ENCODE measurements around the gene METAP1D.

Gene METAP1D

DNA sequence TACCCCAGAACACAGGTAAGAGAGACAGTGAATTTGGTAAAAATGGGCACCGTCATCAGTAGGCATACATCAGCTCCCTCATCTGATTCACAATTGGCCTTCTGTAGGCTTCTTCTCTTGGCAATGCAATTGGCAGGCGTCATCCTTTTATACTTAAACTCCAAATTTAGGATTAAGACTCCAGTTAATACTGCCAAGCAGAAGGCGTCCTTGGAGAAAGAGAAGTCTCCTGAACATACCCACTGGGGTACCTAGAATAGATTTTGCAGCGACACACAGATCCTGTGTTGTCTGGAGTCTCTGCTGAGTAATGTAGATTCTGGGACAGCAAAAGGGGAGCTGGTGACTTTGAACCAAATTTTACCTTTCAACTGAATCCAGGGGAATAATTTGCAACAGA, 592 bp upstream of the METAP1D start:
- DNase-seq, result no peak

DNA sequence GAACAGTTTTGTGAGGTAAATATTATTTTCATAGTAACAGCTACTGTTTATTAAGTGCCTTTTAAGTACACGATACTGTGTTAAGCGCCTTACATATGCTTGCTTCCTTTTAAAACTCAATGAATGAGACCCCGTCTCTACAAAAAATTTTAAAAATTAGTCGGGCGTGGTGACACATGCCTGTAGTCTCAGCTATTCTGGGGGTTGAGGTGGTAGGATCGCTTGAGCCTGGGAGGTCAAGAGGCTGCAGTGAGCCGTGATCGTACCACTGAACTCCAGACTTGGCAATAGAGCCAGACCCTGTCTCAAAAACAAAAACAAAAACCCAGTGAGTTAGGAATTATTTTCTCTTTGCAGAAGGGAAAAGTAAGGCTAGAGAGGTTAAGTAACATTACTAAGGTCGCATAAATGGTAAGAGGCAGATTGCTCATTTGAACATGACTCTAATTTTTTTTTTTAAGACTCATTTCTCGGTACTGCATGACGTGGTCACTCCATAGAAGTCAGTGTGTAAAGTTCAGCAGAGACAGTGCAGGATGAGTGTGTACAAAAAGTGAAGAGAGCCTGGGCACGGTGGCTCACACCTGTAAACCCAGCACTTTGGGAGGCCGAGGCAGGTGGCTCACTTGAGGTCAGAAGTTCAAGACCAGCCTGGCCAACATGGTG, 1.1 kb downstream of the METAP1D start:
- DNase-seq, result no peak

DNA sequence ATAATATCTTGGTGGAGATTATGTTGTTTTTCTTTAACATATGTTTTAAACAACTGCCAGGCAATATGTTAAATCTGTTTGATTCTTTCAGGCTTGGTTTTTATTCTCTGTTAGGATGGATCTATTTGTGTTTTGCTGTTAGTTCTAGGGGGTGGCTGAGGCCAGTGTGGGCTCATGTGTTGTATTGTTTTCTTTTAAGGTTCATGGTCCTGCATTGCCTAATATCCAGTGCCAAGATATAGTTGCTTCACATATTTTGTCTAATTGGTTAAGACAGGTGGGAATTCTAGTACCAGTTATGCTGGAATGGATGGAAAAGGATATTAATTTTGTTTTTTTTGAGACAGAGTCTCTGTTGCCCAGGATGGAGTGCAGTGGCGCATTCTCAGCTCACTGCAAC, 7.6 kb downstream of the METAP1D start:
- no peak for DNase-seq

DNA sequence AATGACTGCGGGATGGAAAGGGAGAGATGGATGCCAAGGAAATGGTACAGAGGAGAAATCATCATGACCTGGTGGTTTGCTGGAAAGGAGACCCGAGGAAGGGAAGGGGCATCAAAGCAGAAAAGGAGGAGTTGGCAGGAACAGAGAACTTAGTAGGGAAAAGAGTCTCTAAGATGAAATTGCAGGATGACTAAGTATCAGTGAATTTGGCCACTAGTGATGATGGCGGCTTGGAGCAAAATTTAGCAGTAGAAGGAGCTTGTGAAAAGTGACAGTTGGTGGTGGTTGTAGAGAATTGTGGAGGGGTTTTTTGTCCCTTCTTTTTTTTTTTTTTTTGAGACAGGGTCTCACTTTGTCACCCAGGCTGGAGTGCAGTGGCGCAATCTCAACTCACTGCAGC, 10.1 kb downstream of the METAP1D start:
- DNase-seq, result no peak

DNA sequence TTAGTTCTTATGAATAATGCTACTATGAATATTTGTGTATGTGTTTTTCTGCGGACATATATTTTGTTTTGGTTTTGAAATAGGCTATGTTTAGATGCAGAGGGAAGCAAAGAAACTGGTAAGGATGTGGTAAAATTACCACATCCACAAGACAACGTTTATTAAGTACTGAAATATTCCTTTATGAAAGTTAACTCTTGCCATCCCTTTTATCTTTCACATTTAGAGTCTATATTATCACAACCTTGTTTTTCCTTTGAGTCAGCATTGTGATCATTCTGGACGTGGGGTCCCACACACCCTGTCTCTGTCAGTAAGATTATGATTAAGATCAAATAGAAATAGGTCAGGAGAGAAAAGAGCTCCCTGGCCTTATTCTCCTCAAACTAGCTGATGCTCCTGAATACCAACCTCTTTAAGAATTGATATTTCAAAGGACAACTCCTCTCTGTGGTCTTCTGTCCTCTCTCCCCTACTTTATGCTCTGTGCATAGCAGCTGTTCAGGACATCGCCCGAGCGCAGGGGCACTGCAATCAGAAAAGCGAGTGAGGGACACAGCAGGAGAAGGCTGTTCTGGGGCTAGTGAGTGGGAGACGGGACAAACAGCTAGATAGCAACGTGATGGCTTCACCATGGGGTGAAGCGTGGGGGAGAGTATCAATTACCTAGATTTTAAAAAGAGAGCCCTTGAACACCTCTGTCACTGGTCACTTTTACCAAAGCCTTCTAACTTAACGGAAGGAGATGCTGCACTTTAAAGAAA, 12.2 kb downstream of the METAP1D start:
- DNase-seq, result no peak

DNA sequence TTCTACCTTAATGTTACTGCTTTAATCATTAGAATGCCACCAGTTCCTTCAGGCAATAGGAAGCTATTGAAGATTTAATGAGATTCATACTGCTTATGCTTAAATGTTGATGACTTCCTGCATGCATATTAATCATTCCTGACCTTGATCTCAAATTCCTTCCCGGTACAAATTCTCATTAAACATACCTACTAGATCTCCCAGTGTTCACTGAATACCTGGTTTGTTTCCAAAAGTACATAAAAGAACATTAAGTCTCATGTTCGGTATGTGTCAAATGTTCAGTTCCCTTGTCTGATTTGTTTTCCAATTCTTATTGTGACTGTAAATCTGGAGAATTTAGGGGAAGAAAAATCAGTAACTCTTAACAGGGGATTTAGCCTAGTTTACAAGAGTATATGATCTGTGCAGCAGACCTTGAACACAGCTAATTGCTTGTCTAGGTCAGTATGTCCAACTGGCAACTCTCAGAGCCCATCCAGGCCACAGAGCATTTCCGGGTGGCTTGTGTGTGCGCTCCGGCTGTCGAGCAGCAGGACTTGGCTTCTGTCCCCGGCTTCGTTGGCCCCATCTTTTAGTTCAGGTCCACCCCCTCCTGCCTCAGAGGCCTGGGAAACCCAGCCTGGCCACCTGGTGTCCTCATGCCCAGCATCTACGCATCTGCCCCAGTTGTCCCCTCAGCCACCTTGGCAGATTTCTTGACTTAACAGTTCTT, 13.1 kb downstream of the METAP1D start:
- DNase-seq, result no peak

DNA sequence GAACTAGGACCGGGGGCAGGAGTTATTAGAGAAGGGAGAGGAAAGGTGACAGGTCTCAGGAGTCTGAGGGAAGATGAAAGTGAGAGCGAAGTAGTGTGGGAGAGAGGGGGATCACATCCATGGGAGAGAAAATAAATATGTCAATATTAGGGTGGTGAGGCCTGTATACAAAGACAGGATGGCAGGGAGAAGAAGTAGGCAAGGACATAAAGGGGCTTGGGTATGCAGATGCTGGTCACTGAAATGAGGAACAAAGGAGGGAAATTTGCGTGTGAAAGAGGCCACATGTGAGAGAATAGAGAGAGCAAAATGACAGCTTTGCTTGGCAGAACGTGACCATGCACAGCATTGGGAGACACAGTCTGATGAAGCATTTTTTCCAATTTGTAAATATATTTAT, 13.6 kb downstream of the METAP1D start:
- DNase-seq, result no peak

DNA sequence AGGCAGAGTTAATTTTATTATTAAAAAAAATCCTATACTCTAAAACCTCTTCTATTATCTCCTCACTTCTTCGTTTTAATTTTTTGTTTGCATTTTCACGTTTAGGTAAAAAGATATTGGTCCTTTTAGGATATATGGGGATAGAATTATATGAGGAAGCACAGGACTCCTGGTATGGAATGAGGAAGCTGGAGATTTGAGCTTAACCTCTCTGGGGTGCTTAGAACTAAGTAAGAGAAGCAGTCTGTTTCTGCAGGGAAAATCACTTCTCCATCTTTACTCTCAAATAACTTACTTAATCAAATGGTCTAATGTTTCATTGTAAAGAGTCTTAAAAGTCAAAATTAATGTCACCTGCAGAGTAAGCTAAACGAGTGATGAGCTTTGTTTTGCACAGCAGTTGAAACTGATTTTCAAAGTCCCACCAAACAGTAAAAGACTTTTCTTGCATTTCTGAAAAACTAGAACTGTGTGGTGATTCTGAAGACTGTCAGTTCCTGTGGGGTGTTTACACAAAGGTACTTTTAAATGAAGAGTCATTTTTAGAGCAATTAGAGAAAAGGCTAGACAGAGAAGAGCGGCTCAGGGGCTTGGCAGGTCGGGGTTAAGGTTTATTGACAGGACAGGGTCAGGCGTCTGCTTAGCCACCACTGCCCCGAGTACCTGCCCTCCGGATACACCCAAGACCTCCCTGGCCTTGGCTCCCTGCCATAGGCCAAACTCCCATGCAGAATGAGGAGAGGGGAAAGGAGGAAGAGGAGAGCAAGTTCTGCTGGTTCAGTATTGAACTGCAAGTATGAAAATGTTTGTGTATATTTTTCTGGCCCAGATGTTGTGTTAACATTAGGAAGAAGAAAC, 21.6 kb downstream of the METAP1D start:
- no peak for DNase-seq

DNA sequence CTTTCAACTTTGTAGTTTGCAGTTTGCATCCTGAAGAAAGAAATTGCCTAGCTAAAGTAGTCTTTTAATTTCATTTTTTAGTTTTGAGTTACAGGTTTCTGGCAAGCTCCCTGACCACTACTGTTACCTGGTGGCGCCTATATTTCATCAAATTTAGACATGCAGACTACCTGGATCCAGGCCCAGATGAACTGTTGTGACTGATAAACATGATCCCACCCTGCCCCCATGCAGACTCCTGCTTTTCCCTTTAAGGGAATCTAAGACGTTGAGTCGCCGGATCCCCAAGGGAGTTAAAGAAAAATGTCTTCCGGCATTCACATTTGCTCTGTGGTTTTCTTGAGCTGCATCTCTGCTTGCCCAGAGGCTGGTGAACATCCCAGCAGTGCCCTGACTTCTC, 22.2 kb downstream of the METAP1D start:
- DNase-seq, result no peak

DNA sequence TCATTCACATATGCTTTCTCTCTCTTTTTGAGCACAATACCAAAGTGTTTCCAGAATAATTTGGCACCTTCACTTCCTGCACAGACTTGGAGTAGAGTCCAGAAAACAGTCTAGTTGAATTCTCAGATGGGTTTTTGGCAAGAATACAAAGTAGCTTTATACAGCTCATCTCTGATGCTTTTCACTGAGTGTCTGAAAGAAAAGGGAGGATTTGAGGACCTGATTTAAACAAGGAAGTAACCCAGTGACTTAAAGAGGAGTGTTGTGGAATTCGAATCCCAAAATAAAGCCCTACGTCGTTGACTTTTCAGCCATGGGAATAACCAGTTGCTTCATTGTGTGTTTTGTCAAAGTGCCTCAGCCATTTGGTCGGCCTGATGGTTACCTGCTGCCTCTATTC, 31.8 kb downstream of the METAP1D start:
- no peak for DNase-seq

DNA sequence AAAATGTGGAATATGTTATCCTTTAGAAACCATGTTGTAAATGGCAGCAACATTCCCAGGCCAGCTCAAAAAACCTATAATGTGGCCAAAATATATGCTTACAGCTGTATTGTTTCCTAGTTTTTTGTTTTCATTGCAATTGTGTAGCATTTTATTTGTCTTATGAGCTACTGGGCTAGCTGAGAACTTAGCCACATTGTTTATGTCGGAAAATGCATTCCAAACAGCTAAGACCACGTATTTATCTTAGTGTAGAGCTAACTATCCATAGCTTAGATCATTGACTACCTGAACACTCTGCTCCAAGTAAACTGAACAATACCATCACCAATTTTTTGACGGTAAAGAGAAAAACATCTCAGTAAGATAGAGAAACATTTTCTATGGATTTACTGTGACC, 38.4 kb downstream of the METAP1D start:
- no peak for DNase-seq

DNA sequence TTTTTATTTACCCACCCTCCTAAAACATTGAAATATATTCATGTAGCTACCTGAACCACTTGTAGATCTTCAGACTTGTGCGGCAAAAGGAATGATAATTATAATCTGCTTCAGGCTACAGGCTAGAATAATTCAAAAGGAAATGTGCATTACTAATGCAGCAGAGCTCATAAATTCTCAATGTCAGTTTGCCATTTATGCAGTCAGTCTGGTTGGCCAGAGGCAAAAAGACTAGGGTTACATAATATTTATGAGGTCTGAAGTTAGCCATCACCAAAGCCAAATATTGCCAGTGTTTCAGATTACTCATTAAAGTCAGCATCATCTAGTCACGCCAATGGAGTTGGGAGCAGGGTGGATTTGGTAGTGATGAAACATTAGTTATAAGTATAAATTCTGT, 38.9 kb downstream of the METAP1D start:
- no peak for DNase-seq

DNA sequence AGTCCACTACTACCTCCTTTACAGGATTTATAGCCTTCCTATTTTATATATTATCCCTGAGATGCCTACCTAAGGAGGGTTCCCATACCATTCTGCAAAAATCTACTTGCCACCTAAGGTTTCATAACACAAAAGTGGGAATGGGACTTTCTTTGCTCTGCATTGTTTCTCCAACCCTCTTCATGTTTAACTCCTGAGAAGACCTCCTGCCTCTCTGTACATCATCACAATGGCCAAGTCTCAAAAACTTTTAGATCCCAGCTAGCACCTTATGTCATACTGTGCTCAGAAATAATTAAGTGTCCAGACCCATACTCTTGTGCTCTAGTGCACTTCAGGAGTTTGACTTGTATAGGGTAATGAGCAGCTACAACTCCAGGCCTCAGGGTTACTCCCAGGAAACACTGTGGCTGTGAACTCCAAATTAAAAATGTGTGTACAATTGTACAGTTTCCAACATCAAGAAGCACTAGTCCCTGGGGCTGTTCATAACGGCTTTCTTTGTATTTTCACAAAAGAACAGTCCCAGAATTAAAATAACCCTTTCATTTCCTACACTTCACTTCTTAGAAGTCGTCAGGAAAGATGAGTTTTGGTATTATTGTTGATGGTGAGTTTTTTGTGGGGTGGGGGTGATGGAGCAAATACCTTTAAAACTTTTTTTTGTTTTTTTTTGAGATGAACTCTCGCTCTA, 39.4 kb downstream of the METAP1D start:
- DNase-seq, result no peak

DNA sequence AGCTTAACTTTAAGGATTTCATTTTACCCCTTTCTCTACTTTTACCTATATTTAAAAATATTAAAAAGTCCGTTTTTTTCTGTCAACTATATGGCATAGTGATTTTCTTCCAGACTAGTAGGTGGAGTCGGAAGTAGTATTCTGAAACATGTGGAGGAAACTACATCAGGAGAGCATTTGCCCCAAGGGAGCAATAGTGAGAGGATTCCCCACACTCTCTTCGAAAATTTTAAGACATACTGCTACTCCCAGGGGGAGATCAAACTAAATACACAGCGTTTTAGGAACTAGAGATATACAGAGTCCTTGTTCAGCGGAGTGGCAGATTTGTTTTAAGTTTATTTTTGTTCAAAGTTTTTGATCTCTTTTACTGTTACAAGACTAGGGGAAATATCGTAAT, 40.6 kb downstream of the METAP1D start:
- DNase-seq, result no peak

DNA sequence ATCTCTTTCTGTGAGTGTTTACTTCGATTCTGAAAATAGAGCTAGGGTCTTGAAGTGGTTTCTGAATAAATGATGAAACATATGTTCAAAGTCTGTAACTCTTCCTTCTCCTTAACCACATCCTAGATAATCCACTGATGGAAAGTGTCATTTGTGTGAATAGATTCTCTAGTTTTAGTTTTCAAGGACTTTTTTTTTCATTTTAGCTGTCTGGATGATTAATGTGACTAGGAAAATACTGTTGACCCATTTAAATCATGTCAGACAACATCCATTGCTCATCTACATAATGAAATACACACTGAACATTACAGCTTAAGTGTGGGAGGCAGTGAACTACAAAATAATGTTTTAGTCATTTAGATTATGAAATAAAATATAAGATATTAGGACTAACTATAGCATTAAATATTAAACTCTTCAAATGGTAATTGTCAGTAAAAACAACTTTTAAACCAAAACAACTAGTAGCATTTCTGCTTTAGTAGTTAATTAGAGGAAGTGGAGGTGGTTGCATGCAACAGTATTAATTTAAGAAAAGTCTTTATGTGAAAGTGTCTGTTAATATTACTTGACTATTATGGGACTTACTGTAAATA, 46.4 kb downstream of the METAP1D start:
- no peak for DNase-seq

DNA sequence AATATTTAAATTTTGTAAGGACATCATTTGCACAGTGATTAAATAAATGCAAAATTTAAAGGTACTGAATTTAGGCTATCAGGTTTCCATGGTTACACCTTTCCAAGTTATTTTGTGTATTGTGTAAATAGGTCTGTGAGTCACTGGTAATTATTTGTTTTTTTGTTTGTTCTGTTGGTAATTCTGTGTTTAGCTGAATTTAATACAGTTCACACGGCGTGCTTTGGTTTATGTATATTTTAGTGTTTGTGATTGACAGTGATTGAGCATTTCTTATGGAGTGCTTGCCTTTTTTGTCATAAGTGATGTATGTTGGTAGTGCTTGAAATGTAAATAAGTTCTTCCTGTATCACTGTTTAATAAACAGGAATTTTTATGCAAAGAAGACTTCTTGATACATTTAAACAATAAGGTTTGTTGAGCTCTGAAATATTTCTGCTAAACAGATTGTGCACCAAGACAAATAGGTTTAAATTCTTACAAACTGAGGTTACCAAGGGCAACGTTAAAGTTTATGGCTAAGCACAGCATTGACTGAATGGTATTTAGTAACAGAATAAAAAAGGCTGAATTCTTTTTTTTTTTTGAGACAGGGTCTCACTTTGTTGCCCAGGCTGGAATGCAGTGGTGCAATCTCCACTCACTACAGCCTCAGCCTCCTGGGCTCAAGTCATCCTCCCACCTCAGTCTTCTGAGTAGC, 47.3 kb downstream of the METAP1D start:
- no peak for DNase-seq

DNA sequence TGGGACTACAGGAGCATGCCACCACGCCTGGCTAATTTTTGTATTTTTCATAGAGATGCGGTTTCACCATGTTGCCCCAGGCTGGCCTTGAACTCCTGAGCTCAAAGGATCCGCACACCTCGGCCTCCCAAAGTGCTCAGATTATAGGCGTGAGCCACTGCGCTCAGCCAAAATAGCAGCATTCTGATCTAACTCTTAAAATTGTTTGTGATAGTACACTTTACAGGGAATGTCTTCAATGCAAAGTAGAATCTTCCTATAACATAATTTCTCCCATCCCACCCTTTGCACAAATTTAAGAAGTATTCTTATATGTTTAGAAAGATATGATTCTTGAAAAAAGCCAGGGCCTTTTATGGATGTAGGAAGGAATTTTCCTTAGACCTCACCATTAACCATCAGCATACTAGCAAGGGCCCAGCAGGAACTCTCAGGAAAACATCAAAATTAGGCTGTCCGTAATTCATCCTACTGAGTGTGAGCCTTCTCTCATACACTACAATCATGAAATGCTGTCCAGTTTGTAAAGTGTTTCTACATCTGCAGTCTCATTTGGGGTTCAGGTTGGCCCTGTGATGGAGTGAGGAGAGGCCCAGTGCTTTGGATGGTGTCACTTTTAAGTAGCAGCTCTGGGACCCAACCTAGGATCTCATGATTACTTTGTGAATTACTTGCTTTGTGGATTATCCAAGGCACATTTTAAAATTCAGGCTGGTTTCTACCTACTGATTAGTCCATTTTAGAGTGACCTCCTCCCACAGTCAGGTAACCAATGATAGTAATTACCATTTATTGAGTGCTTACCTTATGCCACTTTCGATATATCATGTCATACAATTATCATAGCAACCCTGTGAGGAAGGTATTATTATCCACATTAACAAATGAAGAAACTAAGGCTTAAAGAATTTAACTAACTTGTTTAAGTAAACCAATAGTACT, 48.1 kb downstream of the METAP1D start:
- DNase-seq, result no peak

DNA sequence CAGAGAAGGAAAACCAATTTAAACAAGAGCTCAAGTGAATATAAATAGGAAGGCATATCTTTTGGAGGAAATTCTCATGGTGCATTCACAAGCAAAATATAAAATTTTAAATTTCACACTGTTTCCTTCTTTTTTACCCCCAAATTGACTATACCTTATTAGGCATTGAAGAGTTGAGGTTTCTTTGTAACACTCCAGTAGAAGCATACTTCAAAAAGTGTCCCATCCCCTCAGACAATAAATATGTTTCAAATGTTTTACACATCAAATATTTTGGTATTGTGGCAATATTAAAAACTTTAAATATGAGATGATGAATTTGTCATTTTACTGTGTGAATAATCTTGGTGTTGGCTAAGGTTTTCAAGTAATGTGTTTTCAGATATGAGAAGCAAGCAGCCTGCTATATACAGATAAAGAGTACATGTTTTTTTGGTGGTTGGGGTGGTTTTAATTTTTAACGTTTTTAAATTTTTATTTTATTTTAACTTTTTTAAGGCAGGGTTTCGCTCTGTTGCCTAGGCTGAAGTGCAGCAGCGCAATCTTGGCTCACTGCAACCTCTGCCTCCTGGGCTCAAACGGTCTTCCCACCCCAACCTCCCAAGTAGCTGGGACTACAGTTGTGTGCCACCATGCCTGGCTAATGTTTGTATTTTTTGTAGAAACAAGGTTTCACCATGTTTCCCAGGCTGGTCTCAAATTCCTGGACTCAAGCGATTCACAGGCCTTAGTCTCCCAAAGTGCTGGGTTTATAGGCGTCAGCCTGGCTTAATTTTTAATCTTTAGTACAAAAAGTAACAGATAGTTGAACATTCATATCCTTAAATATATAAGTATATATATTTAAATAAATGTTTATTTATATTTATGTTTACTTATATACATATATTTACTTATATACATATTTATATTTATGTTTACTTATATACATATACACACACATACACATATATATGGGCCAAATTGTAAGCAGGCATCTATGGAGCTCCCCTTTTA, 49.1 kb downstream of the METAP1D start:
- DNase-seq, result no peak

DNA sequence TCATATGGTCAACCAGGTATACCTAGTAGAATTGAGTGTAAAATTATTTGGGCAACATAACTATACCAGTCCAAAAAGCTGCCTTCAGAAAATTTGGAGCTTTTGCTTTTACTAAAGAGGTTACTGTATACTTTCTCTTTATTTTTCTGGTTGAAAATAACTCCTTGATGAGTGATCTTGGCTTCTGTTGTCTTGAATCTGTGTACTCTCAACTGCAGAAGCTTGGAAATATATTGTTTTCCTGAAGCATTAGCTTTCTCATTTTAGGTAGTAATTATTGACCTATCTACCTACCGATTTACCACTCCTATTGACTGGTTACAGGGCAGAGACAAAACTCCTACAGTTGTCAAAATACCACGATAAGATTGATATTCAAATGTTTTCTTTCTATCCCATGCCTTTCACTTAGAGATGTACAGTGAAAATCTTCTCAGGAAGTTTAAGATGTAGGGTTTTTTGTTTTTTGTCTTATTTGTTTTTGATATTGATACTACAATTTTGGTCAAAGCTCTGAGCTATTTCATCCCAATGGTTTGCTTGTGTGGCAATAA, 49.9 kb downstream of the METAP1D start:
- DNase-seq, result no peak
